ENCODE measurements around the gene RXFP4. TPM values are rescaled to one million over a fixed set of nuclear protein-coding genes. Genes with fewer than 3 reads are reported as not detected.

Gene RXFP4
- total and polyA plus RNA-seq, 9 of the 15 experiments (the other 6 are each of a cell fraction or from before 2014, with no cell fraction given): 0.64 TPM; not detected in 8

GRCh38 chr1:155976913-155977689, 35.7 kb downstream of the RXFP4 start (continued):
- TF ChIP-seq ZBTB1 (CRISPR knock-in tag; IDR thresholded peaks at IDR 0.05; ENCODE audit: borderline replicate concordance, low read depth) (no peak), PHB2 (IDR thresholded peaks at IDR 0.05; ENCODE audit: low read depth) (no peak), HMGN3 (IDR thresholded peaks at IDR 0.05; ENCODE audit: borderline replicate concordance, extremely low read depth, insufficient read length, low read depth, low read length) (no peak), NELFE (IDR thresholded peaks at IDR 0.05; ENCODE audit: insufficient read depth, insufficient read length) (no peak), BCOR (IDR thresholded peaks at IDR 0.05) (no peak), E2F3 (CRISPR knock-in tag; IDR thresholded peaks at IDR 0.05) (no peak), ZNF79 (CRISPR knock-in tag; IDR thresholded peaks at IDR 0.05; ENCODE audit: low read depth) (no peak), PPARD (CRISPR knock-in tag; IDR thresholded peaks at IDR 0.05) (no peak), KLF13 (tag; IDR thresholded peaks at IDR 0.05; ENCODE audit: borderline replicate concordance, low read depth) (no peak), DACH1 (IDR thresholded peaks at IDR 0.05; ENCODE audit: partially characterized antibody) (no peak), CTCF (IDR thresholded peaks at IDR 0.05 in 2 of 3, conservative IDR thresholded peaks at IDR 0.05 in 1 of 3; ENCODE audit: insufficient read depth in 2 of 3, low read depth in 1 of 3, low read length in 3 of 3) (no peak), ATF6 (CRISPR knock-in tag; IDR thresholded peaks at IDR 0.05) (no peak), SUPT5H (IDR thresholded peaks at IDR 0.05) (no peak), NFRKB (IDR thresholded peaks at IDR 0.05; ENCODE audit: low read depth) (no peak), HDAC2 (IDR thresholded peaks at IDR 0.05) (no peak), BACH1 (tag; IDR thresholded peaks at IDR 0.05) (no peak), ZNF280A (IDR thresholded peaks at IDR 0.05; ENCODE audit: low read depth, partially characterized antibody) (no peak), TEAD2 (tag; IDR thresholded peaks at IDR 0.05) (no peak), HOMEZ (CRISPR knock-in tag; IDR thresholded peaks at IDR 0.05) (no peak), EP300 (IDR thresholded peaks at IDR 0.05; ENCODE audit: low read length) (peak; percentile 2; the same call in 1 of the 2 replicates), XRCC4 (IDR thresholded peaks at IDR 0.05; ENCODE audit: extremely low read depth, insufficient read depth, insufficient read length) (no peak)
